Ishikawa (cell line): Measurements from ENCODE around the gene SGSM1.

Experiments
- CEBPB ChIP-seq: IDR thresholded peaks from 2 replicates; pipeline ENCODE4 v1.6.1; 2012
- CREB1 ChIP-seq: IDR thresholded peaks from 2 replicates; pipeline ENCODE4 v1.6.1; 2012; ENCODE audit warnings: low read depth
- EGR1 ChIP-seq: IDR thresholded peaks from 2 replicates; pipeline ENCODE4 v1.6.1; 2012
- EP300 ChIP-seq: IDR thresholded peaks from 2 replicates; pipeline ENCODE4 v1.6.1; 2012; ENCODE audit warnings: borderline replicate concordance
- MAX ChIP-seq: IDR thresholded peaks from 2 replicates; pipeline ENCODE4 v1.6.1; 2012
- REST ChIP-seq: IDR thresholded peaks from 2 replicates; pipeline ENCODE4 v1.6.1; 2012; ENCODE audit warnings: low read depth, mild to moderate bottlenecking
- TEAD4 ChIP-seq: IDR thresholded peaks from 2 replicates; pipeline ENCODE4 v1.6.1; 2012
- YY1 ChIP-seq: IDR thresholded peaks from 2 replicates; pipeline ENCODE4 v1.6.1; 2012; ENCODE audit warnings: low read depth

- TF ChIP-seq REST: no peak
- no peak for TF ChIP-seq EP300
- no peak for TF ChIP-seq TEAD4
- TF ChIP-seq CEBPB: no peak
- TF ChIP-seq CREB1: no peak
- TF ChIP-seq MAX: no peak
- TF ChIP-seq YY1: no peak
- no peak for TF ChIP-seq EGR1
These were observed 65.7 kb downstream of the SGSM1 start for GRCh38 chr22:24871611-24872205.
